SH-SY5Y (cell line): ENCODE results near the gene CARD19.

Source experiments
- GATA2 ChIP-seq: IDR thresholded peaks from 2 replicates; pipeline ENCODE4 v1.6.1; 2011; ENCODE audit warnings: mild to moderate bottlenecking, low read depth, low read length
- GATA3 ChIP-seq: IDR thresholded peaks from 2 replicates; pipeline ENCODE4 v1.6.1; 2011; ENCODE audit warnings: low read depth, mild to moderate bottlenecking, low read length, moderate library complexity

- TF ChIP-seq GATA2 (no peak), GATA3 (no peak)
These were observed 24.2 kb downstream of the CARD19 start for GRCh38 chr9:93119953-93120845.
